Adrenal gland (tissue), 12 donors: ENCODE measurements around the gene UBE2E2. TPM values are rescaled to one million over a fixed set of nuclear protein-coding genes. Genes with fewer than 3 reads are reported as not detected.

Source experiments
- DNase-seq, 7 donors: peaks; one replicate each; pipeline ENCODE4 v3.0.0-alpha.2; 2019 to 2020
- H3K27ac ChIP-seq, 5 donors: fragments of 200-600 bp; sonication (generic) in 4 of 5; 1 replicate in 3 of 5; 2 replicates in 2 of 5; pipeline versions ENCODE4 v1.5.1 to v1.8.0; 2016 to 2020; ENCODE audit warnings: mild to moderate bottlenecking in 1 of 5
- H3K27me3 ChIP-seq: fragments of 200-600 bp; 2 replicates; pipeline ENCODE4 v1.8.0; 2021
- H3K36me3 ChIP-seq, 2 donors: fragments of 200-600 bp; replicated peaks in 1 of 2; 1 replicate in 1 of 2; 2 replicates in 1 of 2; pipeline versions ENCODE4 v1.5.1 to v1.8.0; 2018 to 2022
- H3K4me1 ChIP-seq, 2 donors: fragments of 200-600 bp; replicated peaks in 1 of 2; 1 replicate in 1 of 2; 2 replicates in 1 of 2; pipeline versions ENCODE4 v1.5.1 to v1.8.0; 2018 to 2021
- H3K4me3 ChIP-seq, 4 donors: fragments of 200-600 bp; sonication (generic) in 3 of 4; one replicate each; pipeline ENCODE4 v1.5.1; 2016 to 2018
- H3K9me3 ChIP-seq, 3 donors: fragments of 200-600 bp; sonication (generic) in 1 of 3; replicated peaks in 1 of 3; 1 replicate in 2 of 3; 2 replicates in 1 of 3; pipeline versions ENCODE4 v1.5.1 to v1.8.0; 2016 to 2021
- POLR2A ChIP-seq, 2 donors: fragments of 450-650 bp; IDR thresholded peaks; one replicate each; pipeline ENCODE4 v1.6.1; 2017; ENCODE audit warnings: antibody characterized with exemption in 2 of 2, mild to moderate bottlenecking in 2 of 2, moderate library complexity in 1 of 2
- WGBS, 4 donors: extraction: QIAGEN DNeasy Blood & Tissue Kit in 2 of 4; methylation state at CpG; one replicate each; pipeline versions ENCODE4 v1.1.5 to v1.1.7; 2013 to 2017; 5-methylcytosine and 5-hydroxymethylcytosine counted together
- intact Hi-C, 2 donors: fragments of 100-400 bp; cut with DNase I; formaldehyde crosslinking; loops; one replicate each; pipeline versions ENCODE4 v1.14.1 to v1.15.0; 2022 to 2023
- polyA plus RNA-seq, 3 donors: library from polyadenylated mRNA; stranded (reverse); fragments of 200-250 nt in 2 of 3; fragments of 350-450 nt in 1 of 3; fragmentation: Illumina TruSeq in 1 of 3; extraction: RNeasy Lipid Tissue Mini Kit (QIAGEN cat#74804) in 1 of 3; gene quantifications; one replicate each; pipeline ENCODE4 v1.2.3, GENCODE V29; 2013 to 2014
- total RNA-seq, 9 donors: library from RNA; depleted of rRNA in 4 of 9; stranded (reverse); fragments of >200 nt in 4 of 9; fragments of 120-200 nt in 1 of 9; fragmentation: NEBNext Ultra II Directional in 1 of 9; extraction: Animal tissue kit (Norgen Biotek cat#: 25700) in 1 of 9; gene quantifications; one replicate each; pipeline versions ENCODE4 v1.1.0 to v1.2.4, GENCODE V29; 2013 to 2023
- TF ChIP-seq, protein P1 (sequence below), 6 experiments: fragments of 450-650 bp in 4 of 6; fragments of 200-600 bp in 2 of 6; sonication (generic) in 1 of 6; IDR thresholded peaks; 1 replicate in 5 of 6; 2 replicates in 1 of 6; pipeline versions ENCODE4 v1.5.1 to v1.8.0; 2016 to 2021; ENCODE audit warnings: antibody characterized with exemption in 6 of 6, mild to moderate bottlenecking in 2 of 6, moderate library complexity in 1 of 6
- donor health status: healthy with polysubstance abuse.
- donor health status: Bipolar disorder and iron deficiency.
- donor health status: DM: yes; HTN: yes; CAD: no.
- donor health status: DM: no; HTN: no; CAD: no.
- donor health status: DM: no; HTN: no; CAD: no.
- donor health status: DM: yes; HTN: yes; CAD: no.

Gene UBE2E2
- total and polyA plus RNA-seq, 12 donors: 9.3 to 29.6 (median 20.7) TPM

DNA sequence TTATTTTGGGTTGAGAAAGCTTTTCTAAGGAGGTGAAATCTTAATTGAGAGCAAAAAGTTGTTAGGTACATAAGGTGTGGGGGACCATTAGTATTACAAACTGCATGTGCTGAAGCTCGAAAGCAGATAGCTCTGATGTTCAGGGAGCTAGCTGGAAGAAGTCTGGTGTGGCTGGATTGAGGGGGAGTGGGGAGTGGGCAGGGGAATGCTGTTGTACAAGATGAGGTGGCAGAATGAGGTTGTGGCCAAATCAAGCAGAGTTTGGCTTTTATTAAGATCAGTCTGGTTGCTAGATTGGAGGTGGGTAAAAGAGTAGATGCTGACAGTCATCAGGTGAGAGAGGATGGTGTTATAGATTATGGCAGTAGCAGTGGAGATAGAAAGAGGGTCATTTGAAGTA lies 32.1 kb downstream of the UBE2E2 start:
- H3K27me3 ChIP-seq: no peaks in the 10 kb centered on the region
- 81 to 96% (median 91%) methylated on average over 1 of the region's 1 CpG for WGBS, 4 donors
- H3K36me3 ChIP-seq: no peaks in the 10 kb centered on the region
- no peak for DNase-seq
- H3K4me3 ChIP-seq: no peak overlapping the region
- H3K27ac ChIP-seq: no peak overlapping the region
- intact Hi-C loops: no loop called here
- no peaks in the 10 kb centered on the region for H3K4me1 ChIP-seq
- H3K9me3 ChIP-seq: no peaks in the 10 kb centered on the region
- TF ChIP-seq POLR2A (IDR thresholded peaks at IDR 0.05): no peak
- TF ChIP-seq, protein P1, sequence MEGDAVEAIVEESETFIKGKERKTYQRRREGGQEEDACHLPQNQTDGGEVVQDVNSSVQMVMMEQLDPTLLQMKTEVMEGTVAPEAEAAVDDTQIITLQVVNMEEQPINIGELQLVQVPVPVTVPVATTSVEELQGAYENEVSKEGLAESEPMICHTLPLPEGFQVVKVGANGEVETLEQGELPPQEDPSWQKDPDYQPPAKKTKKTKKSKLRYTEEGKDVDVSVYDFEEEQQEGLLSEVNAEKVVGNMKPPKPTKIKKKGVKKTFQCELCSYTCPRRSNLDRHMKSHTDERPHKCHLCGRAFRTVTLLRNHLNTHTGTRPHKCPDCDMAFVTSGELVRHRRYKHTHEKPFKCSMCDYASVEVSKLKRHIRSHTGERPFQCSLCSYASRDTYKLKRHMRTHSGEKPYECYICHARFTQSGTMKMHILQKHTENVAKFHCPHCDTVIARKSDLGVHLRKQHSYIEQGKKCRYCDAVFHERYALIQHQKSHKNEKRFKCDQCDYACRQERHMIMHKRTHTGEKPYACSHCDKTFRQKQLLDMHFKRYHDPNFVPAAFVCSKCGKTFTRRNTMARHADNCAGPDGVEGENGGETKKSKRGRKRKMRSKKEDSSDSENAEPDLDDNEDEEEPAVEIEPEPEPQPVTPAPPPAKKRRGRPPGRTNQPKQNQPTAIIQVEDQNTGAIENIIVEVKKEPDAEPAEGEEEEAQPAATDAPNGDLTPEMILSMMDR (IDR thresholded peaks at IDR 0.05): no peak

DNA sequence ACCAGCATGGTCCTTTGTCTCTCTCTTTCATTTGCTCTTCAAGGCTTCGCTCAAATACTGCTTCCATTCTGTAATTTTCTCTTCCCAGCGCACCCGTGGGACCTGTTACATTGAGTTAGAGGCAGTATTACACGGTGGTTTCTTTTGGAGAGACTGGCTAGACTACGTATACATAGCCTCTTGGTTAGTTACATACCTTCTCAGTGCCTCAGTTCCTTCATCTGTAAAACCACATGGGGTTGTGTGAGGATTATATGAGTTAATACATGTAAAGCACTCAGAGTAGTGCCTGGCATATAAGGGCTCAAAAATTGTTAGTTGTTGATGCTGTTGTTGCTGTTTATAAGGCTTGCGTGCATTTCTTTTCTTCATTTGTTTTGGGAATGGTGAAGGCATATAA lies 33.8 kb downstream of the UBE2E2 start:
- Histone ChIP-seq H3K9me3 (no peaks in the 10 kb centered on the region), H3K4me1 (no peaks in the 10 kb centered on the region), H3K27me3 (no peaks in the 10 kb centered on the region), H3K36me3 (no peaks in the 10 kb centered on the region), H3K27ac (no peak overlapping the region), H3K4me3 (no peak overlapping the region)
- intact Hi-C loops: no loop called here
- no peak for DNase-seq
- 91 to 96% (median 94%) methylated on average over 6 of the region's 6 CpGs for WGBS, 4 donors
- TF ChIP-seq, protein P1 (IDR thresholded peaks at IDR 0.05): no peak
- no peak for TF ChIP-seq POLR2A (IDR thresholded peaks at IDR 0.05)

DNA sequence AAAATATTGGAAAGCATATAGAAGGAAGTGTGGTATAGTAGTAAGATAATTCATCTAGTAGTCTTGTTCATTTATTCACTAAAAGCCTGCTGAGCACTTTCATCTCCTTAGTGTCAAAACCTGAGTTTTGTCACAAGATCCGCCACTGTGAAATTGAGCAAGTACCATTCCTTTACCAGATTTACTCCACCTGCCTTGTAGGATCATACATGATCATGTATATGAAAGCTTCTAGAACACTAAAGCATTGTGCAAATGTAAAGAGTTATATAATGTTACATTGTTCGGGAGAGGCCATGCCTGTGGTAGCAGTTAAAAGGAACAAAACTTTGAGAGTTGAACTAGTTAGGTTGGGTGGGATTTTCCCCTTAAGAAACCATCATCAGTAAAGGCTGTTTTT lies 35.0 kb downstream of the UBE2E2 start:
- Histone ChIP-seq H3K4me1 (no peaks in the 10 kb centered on the region), H3K9me3 (no peaks in the 10 kb centered on the region), H3K27ac (no peak overlapping the region), H3K4me3 (no peak overlapping the region), H3K27me3 (no peaks in the 10 kb centered on the region), H3K36me3 (no peaks in the 10 kb centered on the region)
- no peak for DNase-seq
- intact Hi-C loops: no loop called here
- TF ChIP-seq, protein P1 (IDR thresholded peaks at IDR 0.05): no peak
- no peak for TF ChIP-seq POLR2A (IDR thresholded peaks at IDR 0.05)
- 90 to 97% (median 94%) methylated on average over 2 of the region's 2 CpGs for WGBS, 4 donors

DNA sequence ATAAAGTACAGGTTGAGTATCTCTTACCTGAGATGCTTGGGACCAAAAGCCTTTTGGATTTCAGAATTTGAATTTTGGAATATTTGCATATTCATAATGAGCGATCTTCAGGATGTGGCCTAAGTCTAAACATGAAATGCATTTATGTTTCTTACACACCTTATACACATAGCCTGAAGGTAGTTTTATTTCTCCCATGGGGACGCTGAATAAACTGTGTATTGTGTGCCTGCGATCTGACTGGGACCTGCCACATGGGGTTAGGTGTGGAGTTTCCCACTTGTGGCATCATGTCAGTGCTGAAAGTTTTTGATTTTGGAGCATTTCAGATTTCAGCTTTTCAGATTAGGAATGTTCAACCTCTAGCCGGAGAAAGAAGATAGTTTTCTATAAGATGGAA lies 35.5 kb downstream of the UBE2E2 start:
- 94 to 98% (median 96%) methylated on average over 4 of the region's 4 CpGs for WGBS, 4 donors
- H3K4me1 ChIP-seq: no peaks in the 10 kb centered on the region
- no peaks in the 10 kb centered on the region for H3K36me3 ChIP-seq
- DNase-seq: no peak
- intact Hi-C loops: no loop called here
- TF ChIP-seq, protein P1 (IDR thresholded peaks at IDR 0.05): no peak
- no peak for TF ChIP-seq POLR2A (IDR thresholded peaks at IDR 0.05)
- H3K27ac ChIP-seq: no peak overlapping the region
- no peaks in the 10 kb centered on the region for H3K9me3 ChIP-seq
- H3K27me3 ChIP-seq: no peaks in the 10 kb centered on the region
- no peak overlapping the region for H3K4me3 ChIP-seq
